ENCODE data around the gene WDR13.
"Not testable (repeated sequence)": the region's sequence is repeated elsewhere in the genome, so short reads cannot be mapped to it uniquely, and the experiment has no call there.

WDR13 gene

DNA sequence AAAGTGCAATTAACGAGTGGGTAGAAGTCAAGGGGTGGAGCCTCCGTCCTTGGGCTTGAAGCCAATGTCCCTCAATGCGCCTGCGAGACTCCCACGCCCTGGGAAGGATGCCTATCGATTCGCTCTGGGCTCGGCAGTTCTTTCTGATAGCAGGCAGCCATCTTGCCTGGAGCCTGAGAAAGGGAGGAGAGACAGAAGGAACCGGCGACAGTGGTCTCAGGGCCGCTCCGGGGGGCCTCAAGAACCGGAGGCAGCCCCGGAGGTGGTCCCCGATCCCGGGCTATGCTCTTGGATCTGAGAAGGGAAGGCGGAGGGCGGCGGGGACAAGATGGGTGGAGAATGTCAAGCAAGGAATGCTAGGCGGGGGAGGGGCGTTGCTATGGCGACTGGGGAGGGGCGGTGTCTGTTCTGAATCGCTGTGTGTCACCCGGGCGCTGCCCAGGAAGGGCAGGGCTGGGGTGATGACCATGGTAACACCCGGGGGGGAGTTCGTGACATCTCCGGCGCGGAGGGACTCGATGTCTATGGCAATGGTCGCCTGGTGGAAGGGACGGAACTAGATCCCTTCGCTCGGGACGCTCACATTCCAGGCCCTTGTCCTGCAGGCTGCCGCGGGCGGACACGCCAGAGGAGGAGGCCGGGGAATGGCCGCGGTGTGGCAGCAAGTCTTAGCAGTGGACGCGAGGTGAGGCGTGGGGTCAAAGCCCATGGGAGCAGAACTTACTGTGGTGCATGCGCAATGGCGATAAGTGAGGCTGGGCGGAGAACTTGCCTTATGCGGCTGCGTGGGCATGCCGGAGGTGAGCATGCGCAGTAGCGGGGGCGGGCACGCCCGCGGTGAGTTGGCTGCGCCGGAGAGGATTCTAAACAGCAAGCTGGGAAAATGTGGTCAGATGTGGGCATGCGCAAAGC lies at the start of gene WDR13:
TSS of gene WDR13 (plus strand) at position 140 of the 912 bp plus-strand sequence. CDS start at position 645, 505 bp downstream.
- Histone ChIP-seq H3K4me1 (ENCODE audit: control insufficient read depth in 5 of 5, insufficient read depth in 5 of 5, low read length in 5 of 5) (peaks cover 4 to 11% (median 8%) of the 10 kb centered on the region in 5 donors), H3K27me3 (ENCODE audit: control insufficient read depth in 5 of 5, insufficient read depth in 4 of 5, low read length in 5 of 5) (peaks cover 0 to 3% (median 0%) of the 10 kb centered on the region in 5 donors), H3K9me3 (ENCODE audit: control insufficient read depth in 5 of 5, low read length in 5 of 5) (peaks cover 0 to 3% (median 0%) of the 10 kb centered on the region in 5 donors), H3K9ac (ENCODE audit: low read length in 5 of 5) (peak within 1 kb of the TSS; percentile 11 to 74 (median 60)), H3K36me3 (ENCODE audit: control insufficient read depth in 5 of 5, insufficient read depth in 5 of 5, low read length in 5 of 5) (peaks cover 0 to 40% (median 31%) of the 10 kb centered on the region in 5 donors), H3K4me3 (ENCODE audit: low read depth in 1 of 5, low read length in 5 of 5) (peak within 1 kb of the TSS; percentile 59 to 86 (median 80)), H3K27ac (ENCODE audit: low read depth, low read length) (peak within 1 kb of the TSS; percentile 93)

GRCh38 chrX:48548871-48549270 lies 48.4 kb upstream of the WDR13 start:
- no peak overlapping the region for H3K9ac ChIP-seq (ENCODE audit: low read length in 5 of 5)
- H3K27ac ChIP-seq (ENCODE audit: low read depth, low read length): no peak overlapping the region
- peaks cover 3 to 15% (median 10%) of the 10 kb centered on the region in 5 donors for H3K36me3 ChIP-seq (ENCODE audit: control insufficient read depth in 5 of 5, insufficient read depth in 5 of 5, low read length in 5 of 5)
- no peaks in the 10 kb centered on the region for H3K9me3 ChIP-seq (ENCODE audit: control insufficient read depth in 5 of 5, low read length in 5 of 5)
- peaks cover 0 to 7% (median 0%) of the 10 kb centered on the region in 5 donors for H3K27me3 ChIP-seq (ENCODE audit: control insufficient read depth in 5 of 5, insufficient read depth in 4 of 5, low read length in 5 of 5)
- H3K4me1 ChIP-seq (ENCODE audit: control insufficient read depth in 5 of 5, insufficient read depth in 5 of 5, low read length in 5 of 5): peaks cover 0 to 3% (median 0%) of the 10 kb centered on the region in 5 donors
- H3K4me3 ChIP-seq (ENCODE audit: low read depth in 1 of 5, low read length in 5 of 5): no peak overlapping the region

GRCh38 chrX:48555731-48556325 lies 41.5 kb upstream of the WDR13 start:
- H3K27ac ChIP-seq (ENCODE audit: low read depth, low read length); H3K4me1 ChIP-seq (ENCODE audit: control insufficient read depth in 5 of 5, insufficient read depth in 5 of 5, low read length in 5 of 5); H3K9ac ChIP-seq (ENCODE audit: low read length in 5 of 5); H3K27me3 ChIP-seq (ENCODE audit: control insufficient read depth in 5 of 5, insufficient read depth in 4 of 5, low read length in 5 of 5); H3K9me3 ChIP-seq (ENCODE audit: control insufficient read depth in 5 of 5, low read length in 5 of 5); H3K4me3 ChIP-seq (ENCODE audit: low read depth in 1 of 5, low read length in 5 of 5): not testable (repeated sequence)
- H3K36me3 ChIP-seq (ENCODE audit: control insufficient read depth in 5 of 5, insufficient read depth in 5 of 5, low read length in 5 of 5): peaks cover 0 to 34% (median 26%) of the 10 kb centered on the region in 5 donors

DNA sequence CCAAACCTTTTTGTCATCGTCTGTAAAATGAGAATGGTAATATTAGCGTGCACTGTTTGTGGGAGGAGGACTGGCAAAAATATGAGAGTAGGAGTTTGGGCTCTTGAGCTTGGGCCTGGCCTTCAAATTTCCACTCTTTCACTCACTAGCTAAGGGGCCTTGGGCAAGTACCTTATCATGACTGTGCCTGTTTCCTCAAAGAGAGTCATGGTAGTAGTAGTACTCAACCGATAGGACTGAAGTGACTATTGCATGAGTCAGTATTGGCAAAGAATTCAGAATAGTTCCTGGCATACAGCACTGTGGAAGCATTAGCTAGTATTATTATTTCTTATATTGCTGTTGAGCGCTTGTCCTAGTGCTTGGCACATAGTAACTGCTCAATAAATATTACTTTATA lies 39.0 kb upstream of the WDR13 start:
- no peak overlapping the region for H3K9ac ChIP-seq (ENCODE audit: low read length in 5 of 5)
- H3K27me3 ChIP-seq (ENCODE audit: control insufficient read depth in 5 of 5, insufficient read depth in 4 of 5, low read length in 5 of 5): peaks cover 0 to 2% (median 0%) of the 10 kb centered on the region in 5 donors
- H3K4me1 ChIP-seq (ENCODE audit: control insufficient read depth in 5 of 5, insufficient read depth in 5 of 5, low read length in 5 of 5): peaks cover 0 to 8% (median 5%) of the 10 kb centered on the region in 5 donors
- no peak overlapping the region for H3K27ac ChIP-seq (ENCODE audit: low read depth, low read length)
- no peak overlapping the region for H3K4me3 ChIP-seq (ENCODE audit: low read depth in 1 of 5, low read length in 5 of 5)
- H3K36me3 ChIP-seq (ENCODE audit: control insufficient read depth in 5 of 5, insufficient read depth in 5 of 5, low read length in 5 of 5): peaks cover 0 to 43% (median 33%) of the 10 kb centered on the region in 5 donors
- H3K9me3 ChIP-seq (ENCODE audit: control insufficient read depth in 5 of 5, low read length in 5 of 5): peaks cover 0 to 3% (median 0%) of the 10 kb centered on the region in 5 donors

- H3K9ac ChIP-seq (ENCODE audit: low read length in 5 of 5): no peak overlapping the region
- peaks cover 0 to 2% (median 0%) of the 10 kb centered on the region in 5 donors for H3K27me3 ChIP-seq (ENCODE audit: control insufficient read depth in 5 of 5, insufficient read depth in 4 of 5, low read length in 5 of 5)
- H3K4me3 ChIP-seq (ENCODE audit: low read depth in 1 of 5, low read length in 5 of 5): no peak overlapping the region
- no peak overlapping the region for H3K27ac ChIP-seq (ENCODE audit: low read depth, low read length)
- peaks cover 0 to 18% (median 5%) of the 10 kb centered on the region in 5 donors for H3K4me1 ChIP-seq (ENCODE audit: control insufficient read depth in 5 of 5, insufficient read depth in 5 of 5, low read length in 5 of 5)
- peaks cover 0 to 3% (median 0%) of the 10 kb centered on the region in 5 donors for H3K9me3 ChIP-seq (ENCODE audit: control insufficient read depth in 5 of 5, low read length in 5 of 5)
- H3K36me3 ChIP-seq (ENCODE audit: control insufficient read depth in 5 of 5, insufficient read depth in 5 of 5, low read length in 5 of 5): peaks cover 0 to 42% (median 33%) of the 10 kb centered on the region in 5 donors
Measured at GRCh38 chrX:48559636-48560035, 37.7 kb upstream of the WDR13 start.

DNA sequence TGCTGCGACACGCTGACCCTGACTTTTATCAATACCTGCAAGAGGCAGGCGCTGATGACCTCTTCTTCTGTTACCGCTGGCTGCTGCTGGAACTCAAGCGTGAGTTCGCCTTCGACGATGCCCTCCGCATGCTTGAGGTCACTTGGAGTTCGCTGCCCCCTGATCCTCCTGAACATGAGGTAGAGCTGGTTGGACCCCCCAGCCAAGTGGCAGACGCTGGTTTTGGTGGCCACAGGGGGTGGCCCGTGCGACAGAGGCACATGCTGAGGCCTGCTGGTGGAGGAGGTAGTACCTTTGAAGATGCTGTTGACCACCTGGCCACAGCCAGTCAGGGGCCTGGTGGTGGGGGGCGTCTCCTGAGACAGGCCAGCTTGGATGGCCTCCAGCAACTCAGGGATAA lies 37.2 kb upstream of the WDR13 start:
- Histone ChIP-seq H3K27ac (ENCODE audit: low read depth, low read length) (no peak overlapping the region), H3K36me3 (ENCODE audit: control insufficient read depth in 5 of 5, insufficient read depth in 5 of 5, low read length in 5 of 5) (peaks cover 0 to 39% (median 31%) of the 10 kb centered on the region in 5 donors), H3K27me3 (ENCODE audit: control insufficient read depth in 5 of 5, insufficient read depth in 4 of 5, low read length in 5 of 5) (peaks cover 0 to 2% (median 0%) of the 10 kb centered on the region in 5 donors), H3K4me1 (ENCODE audit: control insufficient read depth in 5 of 5, insufficient read depth in 5 of 5, low read length in 5 of 5) (peaks cover 0 to 18% (median 5%) of the 10 kb centered on the region in 5 donors), H3K4me3 (ENCODE audit: low read depth in 1 of 5, low read length in 5 of 5) (no peak overlapping the region), H3K9ac (ENCODE audit: low read length in 5 of 5) (no peak overlapping the region), H3K9me3 (ENCODE audit: control insufficient read depth in 5 of 5, low read length in 5 of 5) (peaks cover 0 to 3% (median 0%) of the 10 kb centered on the region in 5 donors)

- H3K9me3 ChIP-seq (ENCODE audit: control insufficient read depth in 5 of 5, low read length in 5 of 5): peaks cover 0 to 3% (median 0%) of the 10 kb centered on the region in 5 donors
- H3K27ac ChIP-seq (ENCODE audit: low read depth, low read length): no peak overlapping the region
- no peak overlapping the region for H3K4me3 ChIP-seq (ENCODE audit: low read depth in 1 of 5, low read length in 5 of 5)
- peaks cover 0 to 2% (median 0%) of the 10 kb centered on the region in 5 donors for H3K27me3 ChIP-seq (ENCODE audit: control insufficient read depth in 5 of 5, insufficient read depth in 4 of 5, low read length in 5 of 5)
- H3K4me1 ChIP-seq (ENCODE audit: control insufficient read depth in 5 of 5, insufficient read depth in 5 of 5, low read length in 5 of 5): peaks cover 0 to 18% (median 5%) of the 10 kb centered on the region in 5 donors
- H3K9ac ChIP-seq (ENCODE audit: low read length in 5 of 5): no peak overlapping the region
- peaks cover 0 to 39% (median 28%) of the 10 kb centered on the region in 5 donors for H3K36me3 ChIP-seq (ENCODE audit: control insufficient read depth in 5 of 5, insufficient read depth in 5 of 5, low read length in 5 of 5)
Measured at GRCh38 chrX:48560681-48561080, 36.6 kb upstream of the WDR13 start.

DNA sequence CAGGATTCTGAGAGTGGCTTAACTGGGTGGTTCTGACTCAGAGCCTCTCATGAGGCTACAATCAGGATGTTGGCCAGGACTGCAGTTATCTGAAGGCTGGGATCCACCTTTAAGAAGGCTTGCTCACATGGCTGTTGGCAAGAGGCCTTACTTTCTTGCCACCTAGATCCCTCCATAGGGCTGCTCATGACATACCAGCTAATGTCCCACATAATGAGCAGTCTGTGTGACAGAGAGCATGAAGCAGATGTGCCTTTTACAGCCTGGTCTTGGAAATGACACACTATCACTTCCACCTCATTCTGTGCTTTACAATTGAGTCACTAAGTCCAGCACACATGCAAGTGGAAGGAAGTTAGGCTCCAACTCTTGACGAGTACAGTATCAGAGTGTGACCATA lies 27.3 kb upstream of the WDR13 start:
- Histone ChIP-seq H3K4me1 (ENCODE audit: control insufficient read depth in 5 of 5, insufficient read depth in 5 of 5, low read length in 5 of 5) (peaks cover 0 to 6% (median under 1%) of the 10 kb centered on the region in 5 donors), H3K9me3 (ENCODE audit: control insufficient read depth in 5 of 5, low read length in 5 of 5) (peaks cover 0 to 9% (median 5%) of the 10 kb centered on the region in 5 donors), H3K27me3 (ENCODE audit: control insufficient read depth in 5 of 5, insufficient read depth in 4 of 5, low read length in 5 of 5) (no peaks in the 10 kb centered on the region), H3K9ac (ENCODE audit: low read length in 5 of 5) (no peak overlapping the region), H3K4me3 (ENCODE audit: low read depth in 1 of 5, low read length in 5 of 5) (no peak overlapping the region), H3K27ac (ENCODE audit: low read depth, low read length) (no peak overlapping the region), H3K36me3 (ENCODE audit: control insufficient read depth in 5 of 5, insufficient read depth in 5 of 5, low read length in 5 of 5) (no peaks in the 10 kb centered on the region)

- peaks cover 0 to 22% (median 16%) of the 10 kb centered on the region in 5 donors for H3K4me1 ChIP-seq (ENCODE audit: control insufficient read depth in 5 of 5, insufficient read depth in 5 of 5, low read length in 5 of 5)
- peaks cover 6 to 33% (median 26%) of the 10 kb centered on the region in 5 donors for H3K36me3 ChIP-seq (ENCODE audit: control insufficient read depth in 5 of 5, insufficient read depth in 5 of 5, low read length in 5 of 5)
- H3K4me3 ChIP-seq (ENCODE audit: low read depth in 1 of 5, low read length in 5 of 5): peak overlapping the region; percentile 57 to 88 (median 75)
- peaks cover 0 to 9% (median 5%) of the 10 kb centered on the region in 5 donors for H3K9me3 ChIP-seq (ENCODE audit: control insufficient read depth in 5 of 5, low read length in 5 of 5)
- H3K27me3 ChIP-seq (ENCODE audit: control insufficient read depth in 5 of 5, insufficient read depth in 4 of 5, low read length in 5 of 5): no peaks in the 10 kb centered on the region
- H3K27ac ChIP-seq (ENCODE audit: low read depth, low read length): peak overlapping the region; percentile 99
- H3K9ac ChIP-seq (ENCODE audit: low read length in 5 of 5): peak overlapping the region in 4 of 5 donors; percentile 56 to 93 (median 79)
Measured at GRCh38 chrX:48573690-48574269, 23.5 kb upstream of the WDR13 start.

Measured in subcutaneous abdominal adipose tissue (tissue), 5 donors.